ENCODE measurements around the gene SCTR.

SCTR gene

DNA sequence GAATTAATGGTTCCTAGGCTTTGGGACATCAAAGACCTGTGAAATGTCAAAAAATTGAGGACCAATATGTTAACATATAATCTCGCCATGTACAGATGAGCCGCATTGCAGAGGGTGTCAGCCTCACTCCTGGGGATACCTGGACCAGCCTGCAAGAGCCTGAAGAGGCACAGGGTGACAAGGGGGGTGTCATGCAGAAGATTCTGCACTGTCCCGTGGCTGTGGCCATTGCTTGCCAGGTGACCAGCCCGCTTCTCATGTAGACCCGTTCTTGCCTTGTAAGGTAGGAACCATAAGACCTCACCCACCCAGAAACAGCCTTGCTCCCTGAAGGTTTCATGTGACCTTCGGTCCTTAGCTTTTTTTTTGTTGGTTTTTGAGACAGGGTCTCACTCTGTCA lies 55.2 kb downstream of the SCTR start:
- H3K4me3 ChIP-seq (ENCODE audit: low read depth, low read length), result no peak overlapping the region
- no peak for DNase-seq (ENCODE audit: low read depth)
- TF ChIP-seq, protein P1, sequence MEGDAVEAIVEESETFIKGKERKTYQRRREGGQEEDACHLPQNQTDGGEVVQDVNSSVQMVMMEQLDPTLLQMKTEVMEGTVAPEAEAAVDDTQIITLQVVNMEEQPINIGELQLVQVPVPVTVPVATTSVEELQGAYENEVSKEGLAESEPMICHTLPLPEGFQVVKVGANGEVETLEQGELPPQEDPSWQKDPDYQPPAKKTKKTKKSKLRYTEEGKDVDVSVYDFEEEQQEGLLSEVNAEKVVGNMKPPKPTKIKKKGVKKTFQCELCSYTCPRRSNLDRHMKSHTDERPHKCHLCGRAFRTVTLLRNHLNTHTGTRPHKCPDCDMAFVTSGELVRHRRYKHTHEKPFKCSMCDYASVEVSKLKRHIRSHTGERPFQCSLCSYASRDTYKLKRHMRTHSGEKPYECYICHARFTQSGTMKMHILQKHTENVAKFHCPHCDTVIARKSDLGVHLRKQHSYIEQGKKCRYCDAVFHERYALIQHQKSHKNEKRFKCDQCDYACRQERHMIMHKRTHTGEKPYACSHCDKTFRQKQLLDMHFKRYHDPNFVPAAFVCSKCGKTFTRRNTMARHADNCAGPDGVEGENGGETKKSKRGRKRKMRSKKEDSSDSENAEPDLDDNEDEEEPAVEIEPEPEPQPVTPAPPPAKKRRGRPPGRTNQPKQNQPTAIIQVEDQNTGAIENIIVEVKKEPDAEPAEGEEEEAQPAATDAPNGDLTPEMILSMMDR (IDR thresholded peaks at IDR 0.05; ENCODE audit: control insufficient read depth, extremely low read depth, insufficient read depth), result no peak

DNA sequence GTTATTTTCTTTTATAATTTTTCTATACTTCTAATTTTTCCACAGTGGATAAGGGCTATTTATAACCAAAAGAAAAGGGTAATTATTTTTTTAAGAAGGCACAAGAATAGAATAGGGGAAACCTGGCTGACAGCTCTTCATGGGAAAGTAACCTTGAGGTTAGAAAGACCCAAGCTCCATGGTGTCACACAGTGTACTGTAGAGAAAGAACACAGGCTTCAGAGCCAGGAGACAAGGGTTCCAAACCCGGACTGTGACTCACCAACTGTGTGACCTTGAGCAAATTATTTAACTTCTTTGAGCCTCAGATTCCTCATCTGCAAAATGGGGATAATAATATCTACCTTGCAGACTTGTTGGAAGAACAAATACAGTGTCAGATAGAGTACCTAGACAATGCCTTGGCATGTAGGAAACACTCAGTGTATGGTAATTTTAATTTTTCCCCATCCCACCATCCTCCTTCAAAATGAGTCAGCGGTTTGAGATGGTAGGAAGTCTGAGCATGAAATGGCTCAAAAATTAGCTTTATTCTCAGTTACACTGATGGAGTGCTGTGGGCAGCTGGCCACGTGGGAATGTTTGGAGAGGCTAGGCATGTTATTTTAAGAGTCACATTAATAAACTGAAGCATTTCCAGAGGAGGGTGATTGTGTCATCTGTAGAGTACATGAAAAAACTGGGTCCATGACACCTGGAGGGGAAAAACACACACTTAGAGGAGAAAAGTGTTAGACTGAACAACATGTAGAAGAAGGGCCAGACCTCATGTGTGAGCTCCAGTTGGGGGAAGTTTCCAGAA lies 55.9 kb downstream of the SCTR start:
- no peak for DNase-seq (ENCODE audit: low read depth)

DNA sequence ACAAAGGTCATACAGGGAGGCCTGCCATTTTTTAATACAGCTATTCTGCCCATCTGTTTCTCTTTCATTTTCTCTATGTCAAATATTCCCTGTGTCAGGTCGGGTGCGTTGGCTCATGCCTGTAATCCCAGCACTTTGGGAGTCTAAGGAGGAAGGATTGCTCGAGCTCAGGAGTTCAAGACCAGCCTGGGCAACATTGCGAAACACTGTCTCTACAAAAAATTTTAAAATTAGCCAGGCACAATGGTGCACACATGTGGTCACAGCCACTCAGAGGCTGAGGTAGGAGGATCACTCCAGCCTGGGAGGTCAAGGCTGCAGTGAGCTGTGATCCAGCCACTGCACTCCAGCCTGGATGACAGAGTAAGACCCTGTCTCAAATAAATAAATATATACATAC lies 57.9 kb downstream of the SCTR start:
- TF ChIP-seq, protein P1 (IDR thresholded peaks at IDR 0.05; ENCODE audit: control insufficient read depth, extremely low read depth, insufficient read depth), result no peak
- DNase-seq (ENCODE audit: low read depth), result no peak

More for the DNA sequence above, 55.9 kb downstream of the SCTR start:
- H3K4me3 ChIP-seq (ENCODE audit: low read depth, low read length), result no peak overlapping the region
- TF ChIP-seq, protein P1 (IDR thresholded peaks at IDR 0.05; ENCODE audit: control insufficient read depth, extremely low read depth, insufficient read depth), result no peak

DNA sequence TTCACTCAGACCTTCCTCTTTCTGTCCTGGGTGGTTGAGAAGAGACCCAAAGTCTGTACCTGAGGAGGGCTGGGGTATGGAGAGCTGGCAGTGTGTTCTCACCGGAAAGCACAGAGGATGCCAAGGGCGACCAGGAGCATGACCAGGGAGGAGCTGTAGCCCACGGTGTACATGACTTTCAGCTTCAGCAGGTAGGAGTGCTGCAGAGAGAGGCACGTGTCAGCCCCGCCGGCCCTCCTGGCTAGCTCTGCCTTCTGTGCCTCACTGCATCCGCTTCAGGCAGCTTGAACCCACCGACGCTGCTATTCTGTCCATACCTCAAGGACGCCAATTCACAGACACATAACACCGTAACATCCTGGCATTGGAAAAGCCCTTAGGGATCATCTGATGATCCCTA lies 58.6 kb downstream of the SCTR start:
- TF ChIP-seq, protein P1 (IDR thresholded peaks at IDR 0.05; ENCODE audit: control insufficient read depth, extremely low read depth, insufficient read depth), result no peak
- H3K4me3 ChIP-seq (ENCODE audit: low read depth, low read length), result no peak overlapping the region
- no peak for DNase-seq (ENCODE audit: low read depth)

More for the DNA sequence above, 57.9 kb downstream of the SCTR start:
- no peak overlapping the region for H3K4me3 ChIP-seq (ENCODE audit: low read depth, low read length)

DNA sequence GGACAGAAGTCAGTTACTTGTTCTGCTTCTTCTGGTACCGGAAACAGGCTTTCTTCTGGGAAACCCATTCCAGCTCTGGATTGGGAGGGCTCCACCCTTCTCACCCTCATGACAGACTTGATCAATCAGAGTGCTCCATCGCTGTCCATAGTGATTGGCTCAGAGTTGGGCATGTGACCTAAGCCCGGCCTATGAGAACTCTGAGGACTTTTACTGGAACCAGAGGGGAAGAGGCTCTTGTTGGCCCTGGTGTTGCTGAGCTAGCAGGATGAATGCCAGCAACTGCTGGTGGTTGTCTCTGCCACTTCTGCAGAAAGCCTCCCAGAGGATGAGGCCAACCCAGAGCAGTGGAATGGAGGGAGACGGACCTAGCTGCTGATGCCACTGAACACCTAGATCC lies 59.3 kb downstream of the SCTR start:
- no peak overlapping the region for H3K4me3 ChIP-seq (ENCODE audit: low read depth, low read length)
- TF ChIP-seq, protein P1 (IDR thresholded peaks at IDR 0.05; ENCODE audit: control insufficient read depth, extremely low read depth, insufficient read depth), result no peak
- no peak for DNase-seq (ENCODE audit: low read depth)

DNA sequence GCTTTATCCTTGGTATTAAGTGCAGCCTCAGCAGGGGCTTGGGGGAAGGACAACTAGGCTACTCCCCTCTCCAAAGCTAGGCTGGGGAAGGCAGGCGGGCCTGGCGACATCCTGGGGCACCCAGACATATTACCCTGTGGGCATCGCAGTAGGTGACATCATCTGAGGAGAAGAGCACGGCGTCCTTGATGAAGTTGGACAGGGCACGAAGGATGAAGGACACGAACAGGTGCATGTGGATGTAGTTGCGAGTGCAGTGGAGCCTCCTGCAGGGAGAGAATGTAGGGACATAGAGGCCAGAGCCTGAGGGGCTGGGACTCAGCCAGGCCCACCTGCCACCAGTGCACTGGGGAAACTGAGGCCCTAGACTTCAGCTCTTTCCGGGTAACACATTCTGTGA lies 60.3 kb downstream of the SCTR start:
- no peak overlapping the region for H3K4me3 ChIP-seq (ENCODE audit: low read depth, low read length)
- DNase-seq (ENCODE audit: low read depth), result no peak
- TF ChIP-seq, protein P1 (IDR thresholded peaks at IDR 0.05; ENCODE audit: control insufficient read depth, extremely low read depth, insufficient read depth), result no peak

DNA sequence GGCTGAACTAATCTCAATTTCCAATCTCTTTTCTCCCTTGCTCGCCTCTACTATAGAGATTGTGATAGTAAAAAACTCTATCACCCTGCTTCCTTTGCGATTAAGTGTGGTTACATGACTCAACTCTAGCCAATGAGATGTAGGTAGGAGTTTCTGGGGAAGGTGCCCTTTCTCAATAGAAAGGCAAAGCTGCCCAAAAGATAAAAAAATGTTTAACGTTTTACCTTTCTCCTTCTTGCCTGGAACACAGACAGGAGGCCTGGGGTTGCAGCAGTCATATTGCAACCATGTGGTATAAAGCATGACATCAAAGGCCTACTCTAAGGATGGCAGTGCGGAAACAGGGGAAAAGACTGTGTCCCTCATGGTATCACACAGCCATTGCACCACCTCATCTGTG lies 61.1 kb downstream of the SCTR start:
- TF ChIP-seq, protein P1 (IDR thresholded peaks at IDR 0.05; ENCODE audit: control insufficient read depth, extremely low read depth, insufficient read depth), result no peak
- H3K4me3 ChIP-seq (ENCODE audit: low read depth, low read length), result no peak overlapping the region
- DNase-seq (ENCODE audit: low read depth), result no peak
